DND-41 (cell line): Measurements from ENCODE around the gene HILPDA.
"Not testable (repeated sequence)": the region's sequence is repeated elsewhere in the genome, so short reads cannot be mapped to it uniquely, and the experiment has no call there.

Experiments
- ATAC-seq: fragments of 200-7000 bp; cut with Tn5 transposase; 3 replicates; pipeline ENCODE4 v1.9.1; 2021; ENCODE audit warnings: low read depth; ENCODE audit not compliant: insufficient read depth
- DNase-seq: peaks from one replicate; pipeline ENCODE4 v3.0.0-alpha.2; 2020
- H2AFZ ChIP-seq: 2 replicates; pipeline ENCODE4 v1.6.0; 2012; ENCODE audit warnings: low read depth, low read length
- H3K27ac ChIP-seq: 2 replicates; pipeline ENCODE4 v1.5.1; 2012; ENCODE audit warnings: low read length, inconsistent platforms
- H3K27me3 ChIP-seq: fragments of 200-600 bp; sonication (generic); 2 replicates; pipeline ENCODE4 v1.6.0; 2012; ENCODE audit warnings: low read length, mild to moderate bottlenecking, inconsistent platforms; ENCODE audit not compliant: insufficient read depth, poor library complexity
- H3K36me3 ChIP-seq: 2 replicates; pipeline ENCODE4 v1.5.1; 2012; ENCODE audit warnings: low read length, inconsistent platforms; ENCODE audit not compliant: insufficient read depth
- H3K4me1 ChIP-seq: 2 replicates; pipeline ENCODE4 v1.5.1; 2012; ENCODE audit warnings: mild to moderate bottlenecking, low read length; ENCODE audit not compliant: insufficient read depth
- H3K4me2 ChIP-seq: 2 replicates; pipeline ENCODE4 v1.6.0; 2012; ENCODE audit warnings: mild to moderate bottlenecking, moderate library complexity, low read length, inconsistent platforms; ENCODE audit not compliant: insufficient read depth
- H3K4me3 ChIP-seq, 2 experiments: fragments of 200-600 bp in 1 of 2; shearing (Covaris generic) in 1 of 2; 2 replicates each; pipeline ENCODE4 v1.5.1; 2012 to 2016; ENCODE audit warnings: inconsistent platforms in 2 of 2, low read length in 2 of 2, mild to moderate bottlenecking in 2 of 2, low read depth in 1 of 2, moderate library complexity in 1 of 2
- H3K79me2 ChIP-seq: 2 replicates; pipeline ENCODE4 v1.6.0; 2012; ENCODE audit warnings: low read length, inconsistent platforms; ENCODE audit not compliant: insufficient read depth
- H3K9ac ChIP-seq: 2 replicates; pipeline ENCODE4 v1.6.0; 2012; ENCODE audit warnings: low read depth, mild to moderate bottlenecking, inconsistent platforms, low read length, moderate library complexity
- H3K9me3 ChIP-seq: 2 replicates; pipeline ENCODE4 v1.5.1; 2012; ENCODE audit warnings: low read length, moderate library complexity, mild to moderate bottlenecking, inconsistent platforms; ENCODE audit not compliant: insufficient read depth, severe bottlenecking
- H4K20me1 ChIP-seq: 2 replicates; pipeline ENCODE4 v1.6.0; 2012; ENCODE audit warnings: low read length; ENCODE audit not compliant: insufficient read depth

The HILPDA gene

DNA sequence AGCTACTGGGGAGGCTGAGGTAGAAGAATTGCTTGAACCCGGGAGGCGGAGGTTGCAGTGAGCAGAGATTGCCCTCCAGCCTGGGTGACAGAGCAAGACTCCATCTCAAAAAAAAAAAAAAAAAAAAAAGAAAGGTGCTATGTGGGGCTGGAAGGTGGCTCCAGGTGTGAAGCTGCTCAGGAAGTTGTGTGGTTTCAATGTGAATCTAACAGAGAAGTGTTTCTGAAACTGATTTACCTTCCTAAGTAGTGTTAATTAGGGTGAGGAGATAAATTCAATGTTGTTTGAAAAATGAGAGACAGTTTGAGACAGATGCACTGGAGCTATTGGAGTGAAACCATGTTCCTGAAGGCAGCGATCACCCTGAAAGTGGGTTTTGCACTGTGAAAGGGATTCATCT lies 51.1 kb downstream of the HILPDA start:
- not testable (repeated sequence) for ATAC-seq, H3K9me3 ChIP-seq, H3K27me3 ChIP-seq, H3K4me3 ChIP-seq, H4K20me1 ChIP-seq, H3K27ac ChIP-seq, H3K36me3 ChIP-seq, H3K4me2 ChIP-seq, H3K9ac ChIP-seq, H3K4me1 ChIP-seq, H3K79me2 ChIP-seq, DNase-seq, H2AFZ ChIP-seq

DNA sequence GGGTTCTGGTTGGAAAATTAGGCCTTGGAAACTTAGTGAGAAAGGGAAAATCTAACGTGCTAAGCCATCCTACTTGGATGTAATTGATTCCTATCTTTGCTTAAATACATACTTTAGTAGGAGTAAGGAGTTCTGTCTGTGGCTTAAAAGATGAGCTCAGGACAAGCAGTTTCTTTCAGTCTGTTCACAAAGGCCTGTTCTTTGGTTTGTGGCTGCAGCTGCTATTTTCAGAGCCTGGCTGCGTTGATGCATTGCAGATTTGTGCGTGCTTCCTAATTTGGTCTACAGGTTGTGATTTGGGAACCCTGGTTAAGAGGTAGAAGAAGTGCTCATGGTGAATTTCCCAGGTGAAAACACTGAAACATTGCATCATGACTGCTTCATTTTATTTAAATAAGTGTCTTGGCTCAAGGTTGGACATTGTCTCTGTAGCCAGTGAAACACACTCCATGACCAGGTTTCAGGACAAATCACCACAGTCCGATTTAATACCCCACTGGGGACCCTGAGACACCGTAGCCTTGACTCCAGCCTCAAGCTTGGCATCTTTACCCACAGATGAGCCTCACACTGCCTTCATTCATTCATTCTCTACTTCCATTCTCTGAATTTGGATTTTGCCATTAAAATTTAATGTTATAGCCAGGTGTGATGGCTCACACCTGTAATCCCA lies 51.8 kb downstream of the HILPDA start:
- H3K4me1 ChIP-seq, H3K9me3 ChIP-seq, DNase-seq, H3K9ac ChIP-seq, H3K36me3 ChIP-seq, ATAC-seq, H3K79me2 ChIP-seq, H4K20me1 ChIP-seq, H2AFZ ChIP-seq, H3K4me3 ChIP-seq, H3K27me3 ChIP-seq, H3K4me2 ChIP-seq, H3K27ac ChIP-seq: not testable (repeated sequence)
